Dedifferentiated amniotic fluid mesenchymal stem cell (primary cell): ENCODE results near the gene LDLRAD4.

Source experiments
- DNase-seq: peaks from one replicate; pipeline ENCODE4 v3.0.0-alpha.2; 2016; ENCODE audit errors: extremely low spot score

LDLRAD4 gene

GRCh38 chr18:13387855-13388548 is 169.4 kb downstream of the LDLRAD4 start:
- DNase-seq = peak; percentile 87

- DNase-seq = no peak
Measured at GRCh38 chr18:13388586-13389490, 170.3 kb downstream of the LDLRAD4 start.

DNA sequence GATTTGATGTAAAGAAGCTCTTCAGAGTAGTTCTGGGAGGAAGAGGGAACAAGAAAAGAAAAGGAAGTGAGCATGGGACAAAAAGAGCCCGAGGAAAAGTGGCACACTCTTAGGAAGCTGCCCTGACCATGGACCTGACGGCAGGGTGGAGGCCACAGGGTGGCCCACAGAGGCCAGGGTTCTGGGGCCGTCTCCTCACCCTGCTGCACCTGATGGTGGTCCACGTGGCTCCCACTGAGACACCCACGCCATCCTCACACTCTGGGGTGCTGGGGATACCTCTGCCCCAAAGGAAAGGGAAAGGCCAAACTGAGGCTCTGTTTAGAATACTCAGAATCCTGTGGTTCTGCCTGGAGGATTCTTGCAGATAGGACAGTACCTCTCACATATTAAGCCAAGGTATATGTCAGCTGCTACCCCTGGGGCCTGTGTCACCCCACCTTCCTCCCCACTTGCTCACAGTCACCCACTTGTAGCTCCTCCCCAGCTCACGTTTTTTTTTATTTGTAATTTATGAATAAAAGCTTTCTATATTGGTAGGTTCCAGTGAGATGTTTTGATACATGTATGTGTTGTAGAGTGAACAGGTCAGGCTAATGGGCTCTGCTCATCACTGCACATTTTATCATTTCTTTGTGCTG is 171.1 kb downstream of the LDLRAD4 start:
- no peak for DNase-seq

- no peak for DNase-seq
Measured at GRCh38 chr18:13390196-13390595, 171.6 kb downstream of the LDLRAD4 start.

DNA sequence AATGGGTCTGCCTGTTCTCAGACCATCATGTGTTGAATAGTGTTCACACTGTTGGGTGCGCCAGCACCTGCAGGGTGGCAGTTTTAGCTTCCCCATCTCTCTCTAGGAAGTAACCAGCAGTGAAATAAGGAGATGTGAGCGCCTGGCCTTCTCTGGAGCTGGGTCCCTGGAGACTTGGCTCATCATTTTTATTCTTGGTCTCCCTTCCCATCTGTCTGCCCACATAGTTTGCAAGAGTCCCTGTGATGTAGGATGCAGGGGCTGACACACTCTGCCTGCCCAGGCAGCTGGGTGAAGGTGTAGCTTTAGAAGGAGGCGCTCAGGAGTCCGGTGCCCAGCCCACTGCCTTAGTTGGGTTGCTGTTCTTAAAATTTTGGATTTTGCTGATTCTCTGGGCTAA is 172.2 kb downstream of the LDLRAD4 start:
- no peak for DNase-seq

DNA sequence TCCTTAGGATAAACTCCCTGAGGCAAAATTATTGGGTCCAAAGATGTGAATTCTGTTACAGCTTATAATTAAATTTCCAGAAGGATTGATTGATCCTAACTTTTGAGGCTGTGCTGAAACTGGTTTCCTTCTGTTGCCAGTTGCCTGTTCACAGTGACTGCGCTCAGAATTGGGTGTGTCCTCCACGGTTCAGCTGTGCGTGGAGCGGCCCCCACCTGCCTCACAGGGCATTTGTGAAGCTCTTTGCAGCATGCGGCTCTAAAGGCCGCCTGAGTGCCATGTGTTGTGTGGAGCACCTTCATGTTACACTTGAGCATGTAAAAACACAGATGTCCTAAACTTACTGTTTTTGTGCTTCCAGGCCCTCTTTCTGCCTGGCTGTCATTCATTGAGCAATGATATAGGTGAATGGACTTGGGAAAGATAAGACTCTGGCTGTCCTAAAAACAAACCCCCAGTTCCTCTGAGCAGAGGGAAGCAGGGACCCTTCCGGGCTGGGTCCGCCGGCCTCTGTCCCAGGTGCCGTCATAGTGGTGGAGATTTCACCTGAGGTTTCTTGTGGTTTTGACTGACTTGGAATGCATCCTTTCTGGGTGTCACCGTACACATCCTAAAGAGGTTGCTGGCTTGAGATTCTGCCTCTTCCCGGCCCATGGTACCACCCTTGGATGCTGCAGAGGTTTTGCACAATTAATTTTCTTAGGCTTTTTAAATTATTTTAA is 173.6 kb downstream of the LDLRAD4 start:
- DNase-seq = no peak

DNA sequence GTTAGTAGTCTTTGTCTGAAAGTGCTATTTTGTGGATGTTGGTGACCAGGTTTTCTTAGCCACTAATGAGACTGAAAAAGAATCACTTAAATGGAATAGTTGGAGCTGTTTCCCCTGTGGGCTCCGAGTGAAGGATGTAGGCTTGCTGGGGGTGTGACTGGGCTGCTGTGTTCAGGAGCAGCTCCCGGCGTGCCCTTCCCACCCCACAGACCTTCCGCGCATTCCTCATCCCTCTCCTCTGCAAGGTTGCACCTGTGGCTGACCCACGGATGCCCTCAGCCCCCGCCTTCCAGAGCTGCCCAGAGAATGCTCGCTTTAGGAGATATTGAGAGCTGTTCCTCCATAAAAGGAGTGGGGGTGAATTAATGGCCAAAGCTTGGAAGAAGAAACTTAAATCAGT is 174.3 kb downstream of the LDLRAD4 start:
- DNase-seq = no peak

DNA sequence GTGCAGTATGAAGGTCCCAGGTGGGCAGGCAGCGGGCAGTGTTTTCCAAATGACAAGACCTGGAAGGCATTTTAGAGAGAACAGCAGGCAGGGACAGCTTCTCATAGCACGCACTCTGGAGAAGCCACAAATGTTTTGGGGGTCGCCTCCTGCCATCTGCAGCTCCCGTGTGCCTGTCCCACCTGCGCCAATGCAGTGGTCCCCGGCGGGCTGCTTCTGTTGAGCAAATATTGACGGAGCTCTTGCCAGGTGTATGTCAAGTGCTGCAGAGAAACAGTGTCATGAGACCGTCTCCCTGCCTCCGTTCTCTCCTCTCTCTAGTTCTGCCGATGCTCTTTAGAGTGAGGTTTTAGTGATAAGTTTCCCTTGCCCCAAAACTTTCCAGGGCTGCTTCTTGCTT is 174.8 kb downstream of the LDLRAD4 start:
- no peak for DNase-seq

DNA sequence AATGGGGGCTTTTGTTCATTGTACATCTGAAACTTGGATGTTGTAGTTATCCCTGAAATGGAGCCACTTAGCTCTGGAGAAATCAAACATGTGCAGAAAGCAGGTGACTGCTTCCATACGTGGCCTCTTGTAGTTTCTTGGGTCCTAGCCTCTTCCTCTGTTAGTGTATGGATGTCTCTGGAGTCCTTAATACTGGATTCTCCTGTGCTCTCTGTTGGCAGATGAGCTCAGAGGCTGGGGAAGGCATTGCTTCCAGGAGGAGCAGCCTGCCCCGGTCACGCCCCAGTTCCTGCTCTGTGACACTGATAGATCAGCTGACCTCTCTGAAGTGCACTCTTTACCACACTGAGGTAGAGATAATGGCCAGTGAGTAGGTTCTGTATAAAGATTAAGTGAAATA is 176.2 kb downstream of the LDLRAD4 start:
- DNase-seq = no peak

DNA sequence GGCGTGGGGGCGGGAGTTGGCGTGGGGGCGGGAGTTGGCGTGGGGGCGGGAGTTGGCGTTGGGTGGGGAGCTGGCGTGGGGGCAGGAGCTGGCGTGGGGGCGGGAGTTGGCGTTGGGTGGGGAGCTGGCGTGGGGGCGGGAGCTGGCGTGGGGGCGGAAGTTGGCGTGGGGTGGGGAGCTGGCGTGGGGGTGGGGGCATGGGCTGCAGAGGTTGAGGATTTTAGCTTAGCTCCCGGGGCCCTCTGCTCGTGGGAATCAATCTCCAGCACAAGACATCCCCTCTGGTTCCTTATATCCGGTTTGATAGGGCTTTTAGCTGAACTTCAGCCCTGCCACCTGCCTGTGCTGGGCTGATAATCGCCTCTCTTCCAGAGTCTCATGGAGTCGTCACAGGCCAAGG is 177.0 kb downstream of the LDLRAD4 start:
- DNase-seq = no peak

GRCh38 chr18:13397504-13398163 is 179.1 kb downstream of the LDLRAD4 start:
- DNase-seq = no peak

DNA sequence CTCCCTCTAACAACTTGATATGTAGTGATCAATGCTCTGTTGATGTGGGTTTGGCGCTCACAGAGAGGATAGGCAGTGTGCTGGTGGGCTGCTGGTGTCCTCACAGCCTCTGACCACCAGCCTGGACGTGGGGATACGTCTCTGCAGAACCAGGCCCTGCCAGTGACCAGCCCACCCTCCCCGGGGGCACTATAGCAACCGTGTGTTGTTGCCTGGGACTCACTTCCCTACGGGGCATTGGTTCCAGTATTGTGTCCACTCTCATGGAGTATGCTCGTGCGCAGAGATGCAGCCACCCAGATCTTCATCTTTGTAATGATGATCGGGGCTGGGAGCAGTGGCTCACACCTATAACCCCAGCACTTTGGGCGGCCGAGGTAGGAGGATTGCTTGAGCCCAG is 180.1 kb downstream of the LDLRAD4 start:
- DNase-seq = no peak

- DNase-seq = no peak
Measured at GRCh38 chr18:13399511-13399910, 181.0 kb downstream of the LDLRAD4 start.

DNA sequence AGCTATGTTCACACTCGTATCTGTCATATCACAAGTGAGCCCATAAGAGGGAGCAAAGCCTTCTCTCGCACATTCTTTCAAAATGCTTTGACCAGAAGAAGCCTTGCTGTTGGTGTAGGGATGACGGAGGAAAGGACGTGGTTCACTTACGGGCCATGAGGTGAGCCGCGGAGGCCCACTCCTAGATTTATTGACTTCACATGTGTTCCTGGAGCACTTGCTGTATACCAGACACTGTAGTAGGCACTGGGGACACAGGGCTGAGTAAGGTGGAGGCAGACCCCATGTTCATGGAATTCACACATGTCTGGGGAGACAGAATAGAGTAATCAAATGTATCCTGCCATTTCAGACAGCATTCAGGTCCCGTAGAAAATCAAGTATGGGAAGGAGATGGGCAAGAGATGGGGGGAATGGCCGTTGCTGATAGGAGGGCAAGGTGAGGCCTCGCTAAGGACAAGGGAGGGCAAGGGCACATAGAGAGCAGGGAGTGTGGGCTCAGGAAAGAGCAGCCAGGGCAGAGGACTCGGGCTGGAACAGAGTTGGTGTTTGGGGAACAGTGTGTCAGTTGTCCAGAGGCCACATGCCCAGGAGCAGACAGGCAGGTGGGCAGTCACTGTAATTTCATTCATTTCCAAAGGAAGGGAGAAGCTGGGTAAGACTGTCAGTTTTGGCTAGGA is 182.2 kb downstream of the LDLRAD4 start:
- DNase-seq = no peak

GRCh38 chr18:13401404-13401803 is 182.8 kb downstream of the LDLRAD4 start:
- no peak for DNase-seq

DNA sequence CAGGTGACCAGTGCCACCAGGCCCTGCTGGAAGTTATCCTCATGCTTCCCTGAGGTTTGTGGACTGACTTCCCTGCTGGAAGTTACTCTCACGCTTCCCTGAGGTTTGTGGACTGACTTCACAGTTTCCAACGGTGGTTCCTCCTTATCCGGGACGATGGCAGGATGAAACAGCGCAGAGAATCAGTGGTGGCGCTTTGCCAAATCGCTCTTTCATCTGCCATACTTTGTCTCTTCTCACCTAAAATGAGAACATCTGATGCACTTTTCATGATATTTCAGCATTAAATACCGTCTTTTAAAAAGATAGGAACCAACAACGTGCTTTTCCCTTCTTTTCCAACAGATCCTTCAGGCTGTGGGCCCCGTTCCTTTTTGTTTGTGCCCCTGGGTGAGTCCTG is 183.3 kb downstream of the LDLRAD4 start:
- DNase-seq = no peak

DNA sequence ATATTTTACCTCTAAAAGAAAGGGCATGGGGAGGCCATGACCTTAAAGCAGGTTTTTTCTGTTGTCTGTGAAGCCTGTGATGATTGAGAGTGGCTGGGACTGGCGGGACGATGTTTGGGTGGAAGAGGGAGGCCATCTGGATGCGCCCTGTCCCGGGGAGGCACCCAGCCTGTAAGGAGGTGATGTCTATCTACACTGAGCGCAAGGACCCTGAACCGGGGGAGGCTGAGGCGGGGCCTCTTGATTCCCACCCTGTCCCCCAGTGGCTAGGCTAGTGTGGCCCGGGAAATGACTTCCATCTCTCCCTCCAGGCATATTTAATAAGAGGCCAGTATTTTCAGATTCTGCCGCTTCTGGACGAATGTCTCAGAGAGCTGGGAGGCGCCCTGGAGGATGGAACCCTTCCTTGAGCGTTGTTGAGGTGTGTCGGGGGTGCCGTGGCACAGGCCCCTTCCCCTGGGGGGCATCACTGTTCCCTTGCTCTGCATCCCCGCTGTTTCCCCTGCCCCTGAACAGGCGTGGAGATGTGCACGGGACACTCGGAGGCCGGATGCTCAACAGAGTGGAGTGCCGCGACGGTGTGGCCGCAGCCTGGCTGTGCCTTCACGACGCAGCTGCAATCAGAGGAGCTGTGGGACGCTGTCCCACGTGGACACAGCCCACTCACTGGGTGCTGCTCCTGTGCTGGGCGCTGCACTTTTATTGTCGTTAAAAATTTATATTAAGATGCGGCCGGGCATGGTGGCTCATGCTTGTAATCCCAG is 185.4 kb downstream of the LDLRAD4 start:
- DNase-seq = no peak

DNA sequence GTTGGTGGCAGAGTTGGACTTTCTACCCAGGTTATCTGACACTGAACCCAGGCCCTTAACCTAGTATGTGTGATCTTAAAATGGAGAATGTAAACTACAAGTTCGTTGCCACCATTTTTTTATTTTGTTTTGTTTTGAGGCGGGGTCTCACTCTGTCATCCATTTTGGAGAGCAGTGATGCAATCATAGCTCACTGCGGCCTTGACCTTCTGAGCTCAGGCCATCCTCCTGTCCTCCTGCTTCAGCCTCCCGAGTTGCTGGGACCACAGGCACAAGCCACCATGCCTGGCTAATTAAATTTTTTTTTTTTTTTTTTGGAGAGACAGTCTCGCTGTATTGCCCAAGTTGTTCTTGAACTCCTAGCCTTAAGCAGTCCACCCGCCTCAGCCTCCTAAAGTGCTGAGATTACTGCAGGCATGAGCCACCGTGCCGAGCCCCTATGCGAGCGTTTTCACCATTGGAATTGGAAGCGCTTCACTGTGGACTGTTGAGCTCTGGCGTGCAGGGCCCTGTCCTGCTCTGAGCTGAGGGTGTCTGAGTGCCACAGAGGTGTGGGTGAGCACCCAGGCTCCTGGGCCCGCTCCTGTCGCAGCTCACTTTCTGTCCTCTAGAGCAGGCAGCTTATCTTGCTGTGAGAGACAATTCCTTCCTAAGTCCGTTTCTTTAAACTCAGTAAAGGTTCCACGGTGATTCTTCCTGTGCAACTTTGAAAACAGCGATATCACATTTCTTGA is 186.9 kb downstream of the LDLRAD4 start:
- DNase-seq = no peak

DNA sequence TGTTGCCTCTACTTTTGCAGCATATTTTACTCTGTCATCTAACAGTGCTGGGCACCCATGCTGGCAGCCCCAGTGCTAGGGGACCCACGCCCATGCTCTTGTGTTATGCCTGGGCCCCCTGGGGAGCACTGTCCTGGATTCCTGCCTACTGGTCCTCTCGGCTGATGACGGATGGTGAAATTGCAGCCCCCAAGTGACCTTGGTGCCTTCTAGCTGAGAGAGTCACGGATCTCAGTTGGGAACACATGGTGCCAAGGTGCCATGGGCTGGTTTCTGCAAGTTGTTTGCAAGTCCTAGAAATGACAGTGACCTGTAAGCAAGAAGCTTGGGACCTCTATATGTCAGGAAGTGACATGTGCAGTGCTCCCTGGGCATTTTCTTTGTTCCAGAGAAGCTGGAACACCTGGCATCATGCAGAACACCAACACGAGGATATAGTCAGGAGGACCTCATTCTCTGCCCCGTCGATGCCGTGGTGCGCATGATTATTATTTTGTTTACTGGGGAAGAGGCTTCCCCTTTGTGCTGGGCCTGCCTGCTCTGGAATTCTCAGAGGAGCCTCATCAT is 187.6 kb downstream of the LDLRAD4 start:
- no peak for DNase-seq
